Renal pelvis (tissue), 4 donors: Measurements from ENCODE around the gene SIGLEC10. TPM values are rescaled to one million over a fixed set of nuclear protein-coding genes. Genes with fewer than 3 reads are reported as not detected.
"Not testable (repeated sequence)": the region's sequence is repeated elsewhere in the genome, so short reads cannot be mapped to it uniquely, and the experiment has no call there.

Experiments used
- DNase-seq: peaks from one replicate; pipeline ENCODE4 v3.0.0-alpha.2; 2013
- polyA plus RNA-seq, 3 donors: library from polyadenylated mRNA; unstranded; fragments of 120-200 nt; gene quantifications; one replicate each; pipeline ENCODE4 v1.2.1, GENCODE V29; 2013; ENCODE audit not compliant: insufficient read length in 3 of 3

SIGLEC10 gene
- polyA plus RNA-seq, 3 donors = 1.1 to 1.7 (median 1.6) TPM

DNA sequence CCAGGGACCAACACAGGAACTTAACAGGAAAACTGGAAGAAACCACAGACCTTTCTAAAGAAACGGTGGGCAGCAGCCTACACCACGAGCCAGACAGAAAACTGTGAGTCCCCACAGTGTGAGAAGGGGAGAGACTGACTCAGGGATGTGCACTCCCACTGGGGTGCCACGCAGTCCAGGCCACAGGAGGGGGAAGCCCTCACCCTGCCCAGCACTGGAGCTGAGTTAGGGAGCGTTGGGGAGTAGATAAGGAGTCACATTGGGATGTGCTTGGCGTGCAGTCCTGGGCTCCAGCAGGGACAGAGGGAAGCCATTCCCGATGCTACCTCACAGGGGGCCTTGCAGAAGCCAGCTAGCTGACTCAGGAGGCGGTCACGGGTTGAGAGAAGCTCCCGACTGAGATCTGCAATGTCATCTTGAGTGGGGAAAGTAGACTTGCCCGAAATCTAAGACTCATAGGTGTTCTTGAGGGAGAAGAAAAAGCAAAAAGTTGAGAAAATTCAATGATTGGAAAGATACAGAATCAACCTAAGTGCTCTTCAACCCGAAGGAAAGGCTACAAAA lies 23.5 kb upstream of the SIGLEC10 start:
- DNase-seq = no peak

- DNase-seq = no peak
Observed at GRCh38 chr19:51440052-51440451, 22.6 kb upstream of the SIGLEC10 start.

GRCh38 chr19:51439021-51439465 lies 21.6 kb upstream of the SIGLEC10 start:
- no peak for DNase-seq

DNA sequence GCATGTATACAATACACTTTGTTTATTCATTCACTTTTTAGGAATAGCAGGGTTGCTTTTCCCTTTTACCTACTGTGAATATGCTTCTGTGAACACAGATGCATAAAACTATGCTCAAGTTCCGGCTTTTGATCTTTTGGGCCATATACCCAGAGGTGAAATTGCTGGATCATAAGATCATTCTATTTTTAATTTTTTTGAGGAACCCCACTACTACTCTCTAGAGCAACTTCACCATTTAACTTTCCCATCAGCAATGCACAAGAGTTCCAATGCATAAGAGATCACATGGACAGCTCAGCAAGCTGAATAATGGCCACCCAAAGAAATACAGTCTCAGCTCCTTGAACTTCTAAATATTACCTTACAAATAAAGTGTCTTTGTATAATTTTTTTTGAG lies 17.0 kb upstream of the SIGLEC10 start:
- DNase-seq = no peak

- no peak for DNase-seq
Observed at GRCh38 chr19:51433043-51433442, 15.6 kb upstream of the SIGLEC10 start.

DNA sequence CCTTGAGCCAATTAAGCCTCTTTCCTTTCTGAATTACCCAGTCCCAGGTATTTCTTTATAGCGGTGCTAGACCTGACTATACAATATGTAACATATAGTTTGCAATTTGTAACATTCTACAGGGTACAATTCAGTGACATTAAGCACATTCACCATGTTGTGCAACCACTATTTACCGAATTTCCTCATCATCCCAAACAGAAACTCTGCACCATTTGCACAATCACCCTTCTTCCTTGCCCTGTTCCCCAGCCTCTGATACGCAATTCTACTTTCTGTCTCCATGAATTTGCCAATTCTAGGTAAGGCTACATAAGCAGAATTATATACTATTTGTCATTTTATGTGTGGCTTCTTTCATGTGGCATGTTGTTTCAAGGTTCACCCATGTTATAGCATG lies 13.7 kb upstream of the SIGLEC10 start:
- DNase-seq = no peak

GRCh38 chr19:51430221-51430620 lies 12.8 kb upstream of the SIGLEC10 start:
- no peak for DNase-seq

DNA sequence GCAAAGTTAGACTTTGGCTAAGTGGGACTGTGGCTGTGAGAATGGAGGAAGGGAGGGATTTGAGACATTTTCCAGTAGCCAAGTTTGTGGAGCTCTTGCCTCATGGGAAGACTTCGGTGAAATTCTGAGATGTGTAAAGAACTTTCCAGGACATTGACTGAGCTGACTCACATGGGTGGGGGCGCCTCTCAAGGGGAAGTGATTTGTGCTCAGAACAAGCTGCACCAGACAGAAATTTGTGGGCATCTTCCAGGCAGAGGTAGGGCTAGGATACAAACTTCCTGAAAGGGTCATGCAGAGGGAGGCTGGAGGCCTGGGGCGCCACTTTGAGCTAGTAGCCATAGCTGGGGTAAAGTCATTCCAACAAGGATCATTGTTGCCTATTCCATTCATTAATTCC lies 9.8 kb upstream of the SIGLEC10 start:
- DNase-seq = no peak

GRCh38 chr19:51422053-51422448 lies 4.6 kb upstream of the SIGLEC10 start:
- peak; percentile 83 for DNase-seq

DNA sequence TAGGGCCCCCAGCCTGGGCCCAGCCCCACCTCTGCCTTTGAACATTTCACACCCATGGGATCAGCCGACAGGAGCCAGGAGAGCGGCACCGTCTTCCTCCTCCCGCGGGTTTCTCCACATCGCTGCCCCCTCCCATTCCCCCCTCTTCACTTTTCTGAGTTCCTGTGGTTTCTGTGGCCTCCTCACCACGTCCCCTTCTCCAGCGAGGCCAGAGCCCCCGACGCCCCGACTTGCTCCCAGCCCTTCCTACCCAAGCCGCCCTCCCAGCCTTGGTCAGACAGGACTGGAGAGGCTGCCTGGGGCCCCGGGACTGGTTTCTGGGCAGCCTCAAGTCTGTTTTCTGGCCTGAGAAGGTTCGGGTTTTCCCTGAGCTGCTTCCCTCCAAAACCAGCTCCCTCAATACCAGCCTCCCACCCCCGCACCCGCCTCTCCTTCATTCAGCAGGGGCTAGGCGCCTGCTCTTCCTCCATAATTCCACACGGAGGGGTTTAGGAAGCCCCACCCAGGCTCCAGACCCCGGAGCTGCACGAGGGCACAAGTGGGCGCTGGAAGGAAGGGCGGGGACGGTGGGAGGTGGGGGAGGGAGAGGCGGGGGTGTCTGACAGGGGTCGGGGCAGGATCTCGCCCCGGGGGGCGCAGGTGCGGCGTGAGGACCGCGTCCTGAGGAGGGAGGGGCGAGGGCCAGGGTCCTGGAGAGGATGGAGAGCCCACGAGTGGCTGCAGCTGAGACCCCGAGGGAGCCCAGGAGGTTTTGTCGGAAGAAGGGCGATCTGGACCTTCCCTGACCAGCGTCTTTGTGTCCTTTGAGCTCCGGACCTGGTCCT lies 4.0 kb upstream of the SIGLEC10 start:
- DNase-seq = no peak

GRCh38 chr19:51420511-51420910 lies 3.1 kb upstream of the SIGLEC10 start:
- DNase-seq = not testable (repeated sequence)

- no peak for DNase-seq
Observed at GRCh38 chr19:51418707-51419106, 1.3 kb upstream of the SIGLEC10 start.

GRCh38 chr19:51417810-51418157 lies 342 bp upstream of the SIGLEC10 start:
- DNase-seq = no peak

- DNase-seq = not testable (repeated sequence)
Observed at GRCh38 chr19:51416422-51416821, 1.0 kb downstream of the SIGLEC10 start.

GRCh38 chr19:51415187-51415586 lies 2.3 kb downstream of the SIGLEC10 start:
- no peak for DNase-seq

DNA sequence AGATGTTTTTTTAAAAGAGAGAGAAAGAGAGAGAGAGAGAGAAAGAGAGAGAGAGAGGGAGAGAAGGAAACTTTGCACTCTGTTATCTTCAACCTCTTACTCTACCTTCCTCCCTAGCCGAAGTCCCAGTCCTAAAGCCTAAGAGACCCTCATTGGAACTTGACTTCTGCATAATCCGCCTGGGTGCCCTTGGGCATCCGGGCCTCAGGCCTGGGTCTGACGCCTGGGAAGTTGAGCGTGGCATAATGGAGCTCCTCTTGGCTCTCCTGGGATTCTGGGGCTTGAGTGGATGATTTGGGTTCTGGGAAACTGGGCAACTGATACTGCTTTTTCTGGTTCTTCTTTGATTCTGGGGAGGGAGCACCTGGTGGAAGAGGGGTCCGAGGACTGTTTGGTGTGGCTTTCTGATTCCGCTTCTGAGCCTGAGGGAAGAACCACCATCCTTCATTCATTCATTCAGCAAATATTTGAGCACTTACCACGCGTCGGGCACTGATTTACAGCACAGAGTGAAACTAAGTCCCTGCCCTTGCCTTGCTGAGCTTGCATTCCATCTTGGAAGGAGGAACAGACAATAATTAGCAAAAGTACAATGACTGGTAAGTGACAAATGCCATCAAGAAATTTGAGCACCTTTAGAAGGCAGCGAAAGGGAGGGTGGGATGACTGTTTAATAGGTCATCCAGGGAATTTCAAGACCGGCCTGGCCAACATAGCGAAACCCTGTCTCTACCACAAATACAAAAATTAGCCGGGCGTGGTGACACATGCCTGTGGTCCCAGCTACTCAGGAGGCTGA lies 6.3 kb downstream of the SIGLEC10 start:
- DNase-seq = no peak

- DNase-seq = no peak
Observed at GRCh38 chr19:51407511-51408131, 9.8 kb downstream of the SIGLEC10 start.

- DNase-seq = no peak
Observed at GRCh38 chr19:51402117-51402516, 15.3 kb downstream of the SIGLEC10 start.

- not testable (repeated sequence) for DNase-seq
Observed at GRCh38 chr19:51399936-51400335, 17.5 kb downstream of the SIGLEC10 start.

DNA sequence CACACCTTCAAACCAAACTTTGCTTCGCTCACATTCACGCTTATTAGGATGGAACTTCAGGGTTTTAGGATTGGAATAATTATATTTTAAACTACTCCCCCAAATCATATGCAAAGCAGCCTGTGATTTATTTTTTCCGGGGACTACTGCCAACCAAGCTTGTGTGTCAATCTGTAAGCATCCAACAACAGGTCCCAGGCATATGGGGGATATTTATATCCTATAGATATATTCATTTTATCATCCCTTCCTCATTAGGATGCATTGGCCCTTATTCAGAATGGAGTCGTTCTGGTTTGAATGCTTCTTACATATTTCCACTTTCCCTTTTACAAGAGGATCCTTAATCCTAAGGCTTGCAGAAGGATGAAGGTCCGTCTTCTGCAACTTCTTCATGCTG lies 18.2 kb downstream of the SIGLEC10 start:
- no peak for DNase-seq

- no peak for DNase-seq
Observed at GRCh38 chr19:51398096-51398704, 19.2 kb downstream of the SIGLEC10 start.

DNA sequence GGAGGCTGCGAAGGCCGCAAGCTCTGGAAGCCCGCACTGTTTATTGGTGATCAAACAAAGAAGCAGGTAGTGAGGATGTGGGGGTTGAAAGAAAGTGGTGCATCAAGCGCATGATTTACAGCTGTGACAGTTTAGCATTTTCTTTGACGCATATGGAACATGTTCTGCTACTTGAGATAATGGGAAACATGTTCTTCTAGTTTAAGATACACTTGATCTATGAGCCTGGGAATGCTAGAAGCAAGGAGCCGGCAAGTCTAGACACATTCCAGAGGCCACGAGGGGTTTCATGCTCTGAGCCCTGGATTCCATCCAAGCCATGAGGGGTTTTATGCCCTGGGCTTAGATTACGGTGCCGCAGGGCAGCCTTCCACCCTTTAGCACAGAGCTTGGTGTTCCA lies 20.0 kb downstream of the SIGLEC10 start:
- DNase-seq = not testable (repeated sequence)
